NCI-H510A treated with DMSO at 0.1 percent for 48 hours (cell line): ENCODE measurements around the gene PKP2.

Experiments used
- DNase-seq: peaks from one replicate; lab custom pipeline; 2025; lab: John Stamatoyannopoulos, UW

PKP2 gene

DNA sequence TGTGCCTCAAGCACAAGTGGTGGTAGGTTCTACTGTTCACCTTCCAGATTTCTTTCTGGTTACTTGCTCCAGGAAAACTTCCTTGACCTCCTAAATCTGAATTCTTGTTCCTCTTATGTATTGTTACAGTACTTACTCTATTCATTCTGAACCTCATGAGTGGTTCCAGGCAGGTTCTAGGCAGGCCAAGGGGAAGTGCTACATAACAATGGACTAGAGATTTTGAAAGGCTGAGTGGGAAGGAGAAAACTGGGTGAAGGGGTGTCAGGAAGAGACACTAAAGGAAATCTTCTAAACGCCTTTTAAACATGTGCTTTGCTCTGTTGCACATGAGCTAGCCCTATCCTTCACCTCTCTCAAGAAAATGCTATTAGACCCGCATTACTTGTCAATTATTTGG, 142.5 kb downstream of the PKP2 start:
- DNase-seq: no peak

DNA sequence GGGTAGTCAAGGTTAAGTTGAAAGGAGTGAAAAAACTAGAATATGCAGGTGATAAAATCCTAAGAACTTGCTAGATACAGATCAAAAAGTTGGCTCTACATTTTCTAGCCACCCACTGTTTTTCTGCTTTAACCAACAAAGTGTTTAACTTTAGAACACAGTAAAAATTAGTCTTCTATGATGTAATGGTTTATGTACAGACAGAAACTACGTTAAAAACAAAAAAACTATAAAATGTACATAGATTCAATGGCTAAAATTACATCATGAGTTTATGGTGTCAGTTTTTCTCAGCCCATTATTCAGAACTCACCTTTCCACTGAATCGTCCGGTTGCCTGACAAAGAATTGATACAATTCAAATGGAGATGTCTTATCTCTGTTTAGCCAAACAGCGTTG, 143.0 kb downstream of the PKP2 start:
- no peak for DNase-seq

DNA sequence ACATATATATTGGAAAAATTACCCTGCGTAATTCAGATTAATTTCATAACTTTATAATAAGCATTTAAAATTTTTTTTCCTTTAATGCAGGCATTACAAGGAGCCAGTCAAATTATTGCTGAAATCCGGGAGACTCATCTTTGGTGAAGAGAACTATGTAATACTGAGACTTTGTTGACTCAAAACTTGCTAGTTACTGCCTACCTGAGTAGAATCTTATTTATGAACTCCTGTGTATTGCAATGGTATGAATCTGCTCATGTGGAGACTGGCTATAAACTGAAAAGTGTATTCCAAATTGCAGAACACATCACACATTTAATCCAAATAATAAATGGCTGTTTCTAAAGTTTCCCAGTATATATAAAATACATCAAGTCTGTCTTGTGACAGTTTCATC, 153.3 kb downstream of the PKP2 start:
- no peak for DNase-seq

- DNase-seq: no peak
Measured at GRCh38 chr12:32742133-32742532, 154.4 kb downstream of the PKP2 start.
